ENCODE measurements around the gene DNASE1.

DNASE1 gene

GRCh38 chr16:3701531-3701930, 47.0 kb downstream of the DNASE1 start:
- no peak overlapping the region for H3K4me3 ChIP-seq (ENCODE audit: low read depth, low read length)
- TF ChIP-seq CTCF (IDR thresholded peaks at IDR 0.05; ENCODE audit: low read depth, low read length, missing control alignments), result no peak
- in situ Hi-C loops (cut with HindIII; ENCODE audit: low sequenced_read_pairs), result no loop called here
- no peak for DNase-seq (ENCODE audit: low read depth)

GRCh38 chr16:3702082-3702481, 47.6 kb downstream of the DNASE1 start:
- no peak for DNase-seq (ENCODE audit: low read depth)
- TF ChIP-seq CTCF (IDR thresholded peaks at IDR 0.05; ENCODE audit: low read depth, low read length, missing control alignments), result no peak
- in situ Hi-C loops (cut with HindIII; ENCODE audit: low sequenced_read_pairs), result no loop called here
- H3K4me3 ChIP-seq (ENCODE audit: low read depth, low read length), result no peak overlapping the region

GRCh38 chr16:3706253-3707012, 51.9 kb downstream of the DNASE1 start:
- TF ChIP-seq CTCF (IDR thresholded peaks at IDR 0.05; ENCODE audit: low read depth, low read length, missing control alignments), result no peak
- no peak overlapping the region for H3K4me3 ChIP-seq (ENCODE audit: low read depth, low read length)
- no peak for DNase-seq (ENCODE audit: low read depth)
- in situ Hi-C loops (cut with HindIII; ENCODE audit: low sequenced_read_pairs), result no loop called here
